ENCODE data around the gene EEPD1. TPM values are rescaled to one million over a fixed set of nuclear protein-coding genes. Genes with fewer than 3 reads are reported as not detected.

Gene EEPD1
- polyA plus RNA-seq, 3 donors from 2014 or later, result 1.3 to 4.4 (median 2.1) TPM

DNA sequence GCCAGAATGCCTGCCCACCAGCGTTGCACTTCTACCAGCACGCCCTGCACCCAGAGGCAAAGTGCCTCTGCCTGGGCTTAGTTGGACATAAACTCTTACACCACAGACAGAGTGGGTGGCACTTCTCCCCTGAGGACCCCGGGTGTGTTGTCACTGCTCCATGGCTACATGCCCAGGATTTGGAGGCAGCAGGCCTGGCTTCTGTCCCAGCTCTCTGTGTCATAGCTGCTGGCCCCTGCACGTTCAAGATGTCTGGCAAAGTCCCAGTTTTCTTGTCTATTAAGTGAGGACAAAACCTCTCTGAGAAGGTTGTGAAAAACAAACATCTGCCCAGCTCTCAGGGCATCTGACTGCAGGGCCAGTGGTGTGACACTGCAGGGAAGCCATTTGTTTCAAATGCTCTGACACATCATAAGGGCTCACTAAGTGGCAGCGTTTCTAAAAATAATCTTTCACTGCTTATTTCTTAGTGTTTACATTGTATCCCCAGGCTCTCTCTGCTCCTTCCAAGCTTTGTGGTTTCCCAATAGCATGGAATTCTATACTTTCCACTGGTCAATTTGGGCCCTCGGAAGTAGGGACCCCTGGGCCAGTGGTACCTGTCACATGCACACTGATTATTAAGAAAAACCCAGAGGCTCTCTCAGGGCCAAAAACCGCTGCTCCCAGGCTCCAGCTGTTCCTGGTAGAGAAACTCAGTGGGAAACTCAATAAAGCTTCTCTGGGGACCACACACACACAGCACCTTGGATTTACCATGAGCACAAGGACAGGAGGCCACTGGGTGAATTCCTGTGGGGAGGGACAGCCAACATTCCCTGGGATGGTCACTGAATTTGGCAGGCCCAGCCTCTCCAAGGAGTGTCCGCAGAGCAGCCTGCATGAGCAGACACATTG is 150.4 kb downstream of the EEPD1 start:
- no peak for DNase-seq
- H3K4me1 Mint-ChIP-seq, result no peaks in the 10 kb centered on the region
- H3K27me3 Mint-ChIP-seq (ENCODE audit: low read depth in 3 of 3), result peaks cover 0 to 2% (median 0%) of the 10 kb centered on the region in 3 donors
- no peaks in the 10 kb centered on the region for H3K36me3 Mint-ChIP-seq
- H3K9me3 Mint-ChIP-seq, result no peaks in the 10 kb centered on the region
- H3K27ac Mint-ChIP-seq, result peak overlapping the region in 1 of 6 donors; percentile 34
- H3K4me3 Mint-ChIP-seq, result no peak overlapping the region

DNA sequence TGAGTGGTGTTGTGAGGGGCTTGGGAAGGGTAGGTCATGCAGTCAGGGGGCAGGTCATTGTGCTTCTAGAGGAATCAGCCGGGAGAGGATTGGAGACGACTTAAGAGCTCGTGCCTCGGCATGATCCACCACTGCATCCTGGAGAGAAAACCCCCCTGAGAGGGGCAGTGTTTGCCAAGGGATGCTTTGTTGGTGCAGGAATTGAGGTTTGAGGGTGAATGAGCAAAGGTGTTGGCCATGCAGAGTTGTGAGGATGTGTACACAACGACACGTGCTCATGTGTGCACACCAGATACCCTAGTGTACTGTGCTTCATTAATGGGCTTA is 151.0 kb downstream of the EEPD1 start:
- no peaks in the 10 kb centered on the region for H3K4me1 Mint-ChIP-seq

DNA sequence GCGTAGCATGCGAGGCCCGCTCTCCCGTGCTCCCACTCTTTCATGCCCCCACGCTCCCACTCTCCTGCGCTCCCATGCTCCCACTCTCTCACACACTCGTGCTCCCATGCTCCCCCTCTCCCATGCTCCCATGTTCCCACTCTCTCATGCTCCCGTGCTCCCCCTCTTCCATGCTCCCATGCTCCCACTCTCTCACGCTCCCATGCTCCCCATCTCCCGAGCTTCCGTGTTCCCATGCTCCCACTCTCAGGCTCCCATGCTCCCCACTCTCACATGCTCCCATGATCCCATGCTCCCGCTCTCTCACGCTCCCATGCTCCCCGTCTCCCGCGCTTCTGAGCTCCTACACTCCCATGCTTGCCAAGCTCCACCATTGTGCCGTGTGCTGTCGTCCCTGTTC is 152.2 kb downstream of the EEPD1 start:
- H3K9me3 Mint-ChIP-seq, result no peaks in the 10 kb centered on the region
- H3K36me3 Mint-ChIP-seq, result no peaks in the 10 kb centered on the region
- no peak overlapping the region for H3K4me3 Mint-ChIP-seq
- H3K4me1 Mint-ChIP-seq, result no peaks in the 10 kb centered on the region
- H3K27ac Mint-ChIP-seq, result no peak overlapping the region
- no peak for DNase-seq
- H3K27me3 Mint-ChIP-seq (ENCODE audit: low read depth in 3 of 3), result peaks cover 0 to 2% (median 0%) of the 10 kb centered on the region in 3 donors

More for the DNA sequence above, 151.0 kb downstream of the EEPD1 start:
- Mint-ChIP-seq H3K27ac (peak overlapping the region in 1 of 6 donors; percentile 34), H3K27me3 (ENCODE audit: low read depth in 3 of 3) (peaks cover 0 to 2% (median 0%) of the 10 kb centered on the region in 3 donors), H3K36me3 (no peaks in the 10 kb centered on the region), H3K9me3 (no peaks in the 10 kb centered on the region), H3K4me3 (no peak overlapping the region)
- DNase-seq, result no peak

DNA sequence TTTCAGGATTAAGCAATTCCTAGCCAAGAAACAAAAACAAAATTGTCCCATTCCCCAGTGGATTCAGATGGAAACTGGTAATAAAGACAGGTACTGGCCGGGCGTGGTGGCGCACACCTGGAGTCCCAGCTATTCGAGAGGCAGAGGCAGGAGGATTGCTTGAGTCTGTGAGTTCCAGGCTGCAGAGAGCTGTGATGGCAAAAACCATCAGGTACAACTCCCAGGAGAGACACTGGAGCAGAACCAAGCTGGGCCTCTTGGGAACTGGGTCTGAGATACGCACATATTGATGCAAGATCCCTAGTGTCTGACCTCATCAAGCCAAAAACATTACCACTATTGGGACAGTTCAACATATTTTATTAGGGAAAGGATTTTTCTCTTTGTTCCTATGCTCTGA is 152.6 kb downstream of the EEPD1 start:
- H3K4me1 Mint-ChIP-seq, result no peaks in the 10 kb centered on the region
- no peak overlapping the region for H3K4me3 Mint-ChIP-seq
- H3K27ac Mint-ChIP-seq, result no peak overlapping the region
- no peaks in the 10 kb centered on the region for H3K9me3 Mint-ChIP-seq
- H3K27me3 Mint-ChIP-seq (ENCODE audit: low read depth in 3 of 3), result peaks cover 0 to 2% (median 0%) of the 10 kb centered on the region in 3 donors
- DNase-seq, result no peak
- no peaks in the 10 kb centered on the region for H3K36me3 Mint-ChIP-seq

DNA sequence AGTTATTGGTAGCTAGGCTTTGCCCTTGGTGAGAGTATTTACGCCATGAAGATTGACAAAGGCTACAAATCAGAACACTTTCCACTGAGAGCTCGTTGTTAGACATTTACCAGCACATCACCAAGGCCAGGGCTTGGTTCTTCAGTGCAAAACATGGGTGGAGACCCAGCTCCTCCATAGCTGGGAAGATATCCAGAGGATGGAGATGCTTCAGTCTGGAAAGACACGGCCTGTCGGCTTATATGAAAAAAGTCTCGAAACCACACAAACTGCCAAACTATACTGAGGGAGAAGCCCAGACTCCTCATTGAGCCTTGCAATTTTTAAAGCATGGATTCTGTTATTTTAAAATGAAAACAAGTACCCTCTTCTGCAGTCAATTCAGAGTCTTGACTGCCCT is 153.2 kb downstream of the EEPD1 start:
- no peak for DNase-seq
- no peaks in the 10 kb centered on the region for H3K9me3 Mint-ChIP-seq
- H3K27ac Mint-ChIP-seq, result no peak overlapping the region
- peaks cover 0 to 2% (median 0%) of the 10 kb centered on the region in 3 donors for H3K27me3 Mint-ChIP-seq (ENCODE audit: low read depth in 3 of 3)
- no peaks in the 10 kb centered on the region for H3K4me1 Mint-ChIP-seq
- no peaks in the 10 kb centered on the region for H3K36me3 Mint-ChIP-seq
- no peak overlapping the region for H3K4me3 Mint-ChIP-seq

DNA sequence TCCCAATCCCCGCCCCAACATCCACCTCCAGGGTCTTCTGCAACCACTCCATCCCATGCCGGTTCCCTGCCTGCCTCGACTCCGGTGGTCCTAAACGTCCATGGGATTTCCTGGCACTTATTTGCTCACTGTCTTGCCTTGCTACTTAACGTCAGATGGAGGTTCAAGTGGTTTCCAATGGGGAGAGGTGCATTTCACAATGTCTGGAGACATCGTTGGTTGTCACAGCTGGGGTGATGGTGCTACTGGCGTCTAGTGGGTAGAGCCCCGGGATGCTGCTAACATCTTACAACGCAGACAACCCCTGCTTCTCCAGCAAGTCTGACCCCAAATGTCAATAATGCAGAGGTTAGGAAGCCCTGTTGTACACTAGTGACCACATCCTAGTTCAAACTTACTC is 153.7 kb downstream of the EEPD1 start:
- no peaks in the 10 kb centered on the region for H3K9me3 Mint-ChIP-seq

DNA sequence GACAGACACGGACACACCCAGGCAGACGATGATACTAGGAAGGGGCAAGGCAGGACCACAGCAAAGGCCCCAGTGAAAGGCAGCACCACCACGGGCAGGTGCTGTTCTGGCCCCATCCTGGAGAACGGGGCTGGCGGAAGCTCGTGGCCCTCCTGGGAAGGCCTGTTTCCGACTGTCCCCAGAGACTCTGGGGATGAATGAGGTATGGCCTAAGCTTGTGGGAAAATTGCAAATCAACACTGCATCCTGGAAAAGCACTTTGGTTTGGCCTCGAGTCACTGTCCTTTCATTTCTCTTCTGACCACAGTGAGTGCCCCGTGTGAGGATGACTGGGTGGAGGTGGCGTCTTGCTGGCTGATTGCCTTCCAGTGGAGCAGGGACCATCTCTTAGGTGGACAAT is 155.0 kb downstream of the EEPD1 start:
- Mint-ChIP-seq H3K4me3 (no peak overlapping the region), H3K27me3 (ENCODE audit: low read depth in 3 of 3) (peaks cover 0 to 3% (median 2%) of the 10 kb centered on the region in 3 donors), H3K27ac (no peak overlapping the region), H3K4me1 (no peaks in the 10 kb centered on the region), H3K9me3 (no peaks in the 10 kb centered on the region), H3K36me3 (no peaks in the 10 kb centered on the region)
- DNase-seq, result no peak

More for the DNA sequence above, 153.7 kb downstream of the EEPD1 start:
- Mint-ChIP-seq H3K36me3 (no peaks in the 10 kb centered on the region), H3K4me1 (no peaks in the 10 kb centered on the region), H3K27me3 (ENCODE audit: low read depth in 3 of 3) (peaks cover 0 to 2% (median 0%) of the 10 kb centered on the region in 3 donors), H3K4me3 (no peak overlapping the region), H3K27ac (no peak overlapping the region)
- DNase-seq, result no peak

DNA sequence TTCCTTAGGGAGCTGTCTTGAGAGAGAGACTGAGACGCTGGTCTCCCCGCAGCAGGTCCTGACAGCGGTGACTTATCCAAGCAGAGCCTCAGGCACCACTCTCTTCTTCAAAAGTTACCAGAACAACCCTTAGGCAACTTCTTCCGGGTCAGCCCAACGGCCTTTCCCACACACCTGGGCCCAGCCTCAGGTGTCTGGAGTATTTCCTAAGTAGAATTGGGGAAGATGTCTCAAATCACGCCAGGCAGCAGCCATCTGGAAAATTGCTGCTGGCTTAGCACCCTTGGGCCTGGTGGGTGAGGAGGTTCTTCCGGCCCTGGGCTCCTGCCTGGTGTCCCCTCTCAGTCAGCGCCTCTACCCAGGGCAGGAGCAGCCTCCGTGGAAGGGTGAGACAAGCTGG is 156.2 kb downstream of the EEPD1 start:
- Mint-ChIP-seq H3K27me3 (ENCODE audit: low read depth in 3 of 3) (peaks cover 0 to 7% (median 3%) of the 10 kb centered on the region in 3 donors), H3K9me3 (no peaks in the 10 kb centered on the region), H3K27ac (no peak overlapping the region), H3K36me3 (no peaks in the 10 kb centered on the region), H3K4me3 (no peak overlapping the region), H3K4me1 (no peaks in the 10 kb centered on the region)
- DNase-seq, result no peak

DNA sequence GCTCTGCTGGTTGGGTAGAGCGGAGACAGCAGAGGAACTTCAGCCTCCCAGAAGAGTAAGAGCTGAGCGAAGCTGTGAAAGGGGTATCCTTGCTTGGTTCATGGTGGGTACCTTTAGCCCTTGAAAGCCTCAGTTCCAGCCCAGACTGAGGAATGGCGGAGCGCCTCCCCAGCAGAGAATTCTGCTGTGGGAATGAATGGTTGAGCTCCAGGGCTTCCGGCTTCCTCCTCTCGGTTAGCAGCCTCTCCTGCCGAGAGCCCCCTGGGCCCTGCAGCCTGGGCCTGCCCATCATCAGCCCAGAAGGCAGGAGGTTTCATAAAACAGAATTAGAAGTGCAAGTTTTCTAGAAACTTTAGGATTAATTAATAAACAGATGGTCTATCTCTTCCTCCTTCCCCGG is 156.7 kb downstream of the EEPD1 start:
- no peak overlapping the region for H3K27ac Mint-ChIP-seq
- H3K4me1 Mint-ChIP-seq, result no peaks in the 10 kb centered on the region
- H3K4me3 Mint-ChIP-seq, result no peak overlapping the region
- H3K36me3 Mint-ChIP-seq, result no peaks in the 10 kb centered on the region
- no peak for DNase-seq
- H3K9me3 Mint-ChIP-seq, result no peaks in the 10 kb centered on the region
- peaks cover 0 to 7% (median 3%) of the 10 kb centered on the region in 3 donors for H3K27me3 Mint-ChIP-seq (ENCODE audit: low read depth in 3 of 3)

DNA sequence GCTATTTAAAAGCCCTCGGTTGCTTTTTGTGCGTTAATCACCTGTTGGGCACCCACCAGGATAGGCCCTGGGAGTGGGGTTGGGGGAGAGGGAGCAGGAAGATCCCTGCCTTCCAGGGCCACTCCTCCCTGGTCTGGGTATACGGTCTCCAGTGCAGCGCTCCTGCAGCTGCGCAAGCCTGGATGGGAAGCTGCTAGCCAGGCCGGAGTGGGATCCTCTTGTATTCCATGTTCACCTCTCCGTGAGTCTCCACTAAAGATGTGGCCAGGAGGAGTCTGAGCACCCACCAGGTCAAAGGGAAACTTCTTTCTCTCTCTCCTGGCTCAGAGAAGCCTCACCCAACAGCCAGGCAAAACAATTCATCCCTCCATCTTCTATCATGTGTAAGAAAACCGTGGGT is 157.8 kb downstream of the EEPD1 start:
- no peak for DNase-seq
- Mint-ChIP-seq H3K36me3 (no peaks in the 10 kb centered on the region), H3K4me3 (no peak overlapping the region), H3K4me1 (no peaks in the 10 kb centered on the region), H3K9me3 (no peaks in the 10 kb centered on the region), H3K27me3 (ENCODE audit: low read depth in 3 of 3) (peaks cover 0 to 5% (median 3%) of the 10 kb centered on the region in 3 donors), H3K27ac (no peak overlapping the region)

DNA sequence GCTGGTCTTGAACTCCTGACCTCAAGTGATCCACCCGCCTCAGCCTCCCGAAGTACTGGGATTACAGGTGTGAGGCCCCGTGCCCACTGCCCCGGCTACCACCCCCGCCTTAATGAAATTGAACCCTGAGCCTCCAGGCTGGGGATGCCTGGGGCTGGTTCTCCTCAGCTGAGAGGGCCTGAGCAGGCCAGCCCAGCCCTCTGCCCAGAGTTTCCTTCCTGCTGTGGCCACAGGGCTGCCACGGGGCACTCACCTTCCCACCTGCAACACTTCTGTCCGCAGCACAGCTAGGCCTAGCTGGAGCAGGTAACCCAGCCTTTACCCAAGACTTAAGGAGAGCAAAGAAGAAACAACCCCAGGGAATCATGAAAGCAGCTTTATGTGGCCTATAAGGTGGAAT is 158.5 kb downstream of the EEPD1 start:
- Mint-ChIP-seq H3K27me3 (ENCODE audit: low read depth in 3 of 3) (peaks cover 0 to 5% (median 3%) of the 10 kb centered on the region in 3 donors), H3K27ac (no peak overlapping the region), H3K4me3 (no peak overlapping the region), H3K9me3 (no peaks in the 10 kb centered on the region), H3K36me3 (no peaks in the 10 kb centered on the region), H3K4me1 (no peaks in the 10 kb centered on the region)
- DNase-seq, result no peak

DNA sequence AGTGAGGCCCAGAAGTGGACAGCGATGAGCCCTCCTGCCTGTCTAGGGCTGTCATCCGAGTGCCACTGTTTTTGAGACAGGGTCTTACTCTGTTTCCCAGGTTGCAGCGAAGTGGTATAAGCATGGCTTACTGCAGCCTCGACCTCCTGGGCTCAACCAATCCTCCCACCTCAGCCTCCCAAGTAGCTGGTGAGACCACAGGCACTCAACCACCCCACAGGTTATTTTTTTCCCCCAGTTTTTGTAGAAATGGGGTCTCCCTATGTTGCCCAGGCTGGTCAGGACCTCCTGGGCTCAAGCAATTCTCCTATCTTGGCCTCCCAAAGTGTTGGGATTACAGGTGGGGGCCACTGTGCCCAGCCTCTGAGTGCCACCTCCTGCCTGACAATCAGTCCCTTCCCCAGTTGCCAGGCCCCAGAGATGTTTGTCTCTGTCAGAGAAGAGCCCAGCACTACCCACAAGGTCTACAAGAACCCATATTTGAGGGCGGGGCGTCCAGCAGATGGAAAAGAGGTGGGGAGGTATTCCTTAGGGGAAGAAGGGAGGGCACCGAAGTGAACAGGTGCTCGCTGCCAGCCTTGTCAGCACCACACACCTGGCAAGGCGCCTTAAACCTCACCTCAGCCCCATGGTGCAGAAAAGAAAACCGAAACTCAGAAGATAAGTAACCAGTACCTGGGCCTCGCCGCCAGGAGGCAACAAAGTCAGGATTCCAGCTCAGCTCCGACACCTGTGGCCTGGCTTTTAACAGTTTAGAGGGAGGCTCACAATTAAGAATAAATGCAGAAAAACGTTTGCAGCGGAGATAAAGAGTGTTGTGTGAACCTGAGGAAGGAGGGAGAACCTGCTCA is 159.2 kb downstream of the EEPD1 start:
- peaks cover 0 to 5% (median 3%) of the 10 kb centered on the region in 3 donors for H3K27me3 Mint-ChIP-seq (ENCODE audit: low read depth in 3 of 3)
- H3K9me3 Mint-ChIP-seq, result no peaks in the 10 kb centered on the region
- no peaks in the 10 kb centered on the region for H3K4me1 Mint-ChIP-seq
- no peak overlapping the region for H3K27ac Mint-ChIP-seq
- H3K36me3 Mint-ChIP-seq, result no peaks in the 10 kb centered on the region
- no peak overlapping the region for H3K4me3 Mint-ChIP-seq
- no peak for DNase-seq

DNA sequence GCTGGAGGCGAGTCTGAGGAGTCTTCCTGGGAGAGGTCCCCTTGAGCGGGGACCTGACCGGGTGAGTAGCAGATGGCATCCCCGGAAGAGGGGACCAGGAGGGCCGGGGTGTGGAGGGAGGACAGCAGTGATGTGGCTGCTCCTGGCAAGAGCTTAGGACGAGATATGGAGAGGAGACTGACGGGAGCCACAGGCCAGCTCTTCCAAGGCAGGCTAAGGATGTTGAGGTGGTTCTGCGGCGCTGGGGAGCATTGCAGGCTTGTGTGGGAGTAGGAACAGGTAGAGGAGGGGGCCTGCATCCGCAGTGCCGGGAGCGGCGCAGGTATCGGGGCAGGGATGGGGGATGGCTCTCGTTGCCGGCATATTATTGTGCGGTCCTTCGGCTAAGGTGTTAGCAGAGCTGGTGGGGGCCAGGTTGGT is 159.9 kb downstream of the EEPD1 start:
- no peak for DNase-seq
- Mint-ChIP-seq H3K27me3 (ENCODE audit: low read depth in 3 of 3) (peaks cover 0 to 5% (median 3%) of the 10 kb centered on the region in 3 donors), H3K9me3 (no peaks in the 10 kb centered on the region), H3K4me1 (no peaks in the 10 kb centered on the region), H3K27ac (no peak overlapping the region), H3K4me3 (no peak overlapping the region), H3K36me3 (no peaks in the 10 kb centered on the region)

DNA sequence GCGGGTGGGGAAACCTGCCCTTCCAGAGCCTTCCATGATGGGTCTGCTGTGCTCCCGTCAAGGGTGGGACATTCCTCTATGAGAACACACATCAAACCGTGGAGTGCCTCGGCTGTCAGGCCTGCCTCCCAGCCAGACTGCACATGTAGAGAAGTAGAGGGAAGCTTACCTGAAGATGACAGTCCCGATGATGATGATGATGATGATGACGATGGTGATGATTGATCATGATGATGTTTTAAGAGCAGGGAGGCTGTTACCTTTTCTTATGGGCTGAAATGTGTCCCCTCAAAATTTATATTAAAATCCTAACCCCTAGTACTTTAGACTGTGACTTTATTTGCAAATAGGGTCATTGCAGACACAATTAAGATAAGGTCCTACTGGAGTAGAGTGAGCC is 160.6 kb downstream of the EEPD1 start:
- no peak for DNase-seq
- no peaks in the 10 kb centered on the region for H3K9me3 Mint-ChIP-seq
- no peak overlapping the region for H3K4me3 Mint-ChIP-seq
- H3K4me1 Mint-ChIP-seq, result no peaks in the 10 kb centered on the region
- H3K27me3 Mint-ChIP-seq (ENCODE audit: low read depth in 3 of 3), result peaks cover 0 to 5% (median 3%) of the 10 kb centered on the region in 3 donors
- H3K36me3 Mint-ChIP-seq, result no peaks in the 10 kb centered on the region
- no peak overlapping the region for H3K27ac Mint-ChIP-seq
